Activated CD4-positive, alpha-beta T cell treated with anti-CD3 and anti-CD28 coated beads for 24 hours (primary cell): ENCODE results near the gene SSH3.

Experiments
- DNase-seq, 2 donors: peaks; one replicate each; pipeline ENCODE4 v3.0.0-alpha.2; 2020; ENCODE audit warnings: low read depth in 2 of 2

SSH3 gene

DNA sequence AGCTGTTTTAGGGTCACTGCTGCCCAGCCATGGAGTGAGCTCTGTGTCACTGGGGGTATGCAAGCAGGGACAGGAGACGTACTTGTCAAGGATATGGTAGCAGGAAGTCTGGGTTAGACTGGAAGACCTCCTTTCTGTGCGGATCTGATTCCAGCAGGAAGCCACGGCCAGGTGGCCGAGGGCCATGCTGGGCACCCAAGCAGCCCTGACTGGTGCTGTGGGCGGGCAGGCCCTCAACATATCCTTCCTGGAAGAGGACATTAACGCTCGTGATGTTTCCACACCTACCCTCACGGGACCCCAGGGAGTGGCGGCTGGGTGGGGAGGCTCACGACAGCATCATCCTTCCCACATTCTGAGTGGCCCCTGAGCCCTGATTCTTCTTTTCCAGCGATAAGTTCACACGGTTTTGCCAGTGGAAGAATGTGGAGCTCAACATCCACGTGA lies 23.0 kb upstream of the SSH3 start:
- no peak for DNase-seq

DNA sequence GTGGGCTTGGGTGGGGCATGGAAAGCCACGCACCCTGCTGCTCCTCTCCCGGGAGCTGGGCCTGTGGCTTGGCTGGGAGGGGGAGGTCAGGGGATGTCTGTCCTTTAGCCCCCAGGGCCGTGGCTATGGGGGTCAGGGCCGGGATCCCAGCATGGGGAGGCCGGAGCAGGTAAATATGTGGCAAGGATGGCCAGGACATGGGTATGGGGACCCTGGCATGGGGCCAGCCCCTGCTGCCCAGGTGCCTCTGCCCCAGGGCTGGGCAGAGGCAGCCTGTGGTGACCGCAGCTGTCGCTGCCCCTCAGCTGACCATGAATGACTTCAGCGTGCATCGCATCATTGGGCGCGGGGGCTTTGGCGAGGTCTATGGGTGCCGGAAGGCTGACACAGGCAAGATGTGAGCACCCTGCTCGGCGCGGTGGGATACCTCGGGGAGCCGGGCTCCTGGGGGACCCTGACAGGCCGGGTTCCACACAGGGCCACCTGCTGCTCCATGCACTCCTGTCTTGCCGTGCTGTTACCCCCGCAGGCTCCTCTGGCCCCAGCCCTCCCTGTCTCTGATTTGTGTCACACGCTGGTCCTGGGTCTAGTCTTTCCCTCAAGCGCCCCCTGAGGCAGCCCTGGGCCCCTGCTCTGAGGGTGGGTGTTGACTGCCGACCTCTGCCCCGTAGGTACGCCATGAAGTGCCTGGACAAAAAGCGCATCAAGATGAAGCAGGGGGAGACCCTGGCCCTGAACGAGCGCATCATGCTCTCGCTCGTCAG lies 22.4 kb upstream of the SSH3 start:
- DNase-seq: no peak

DNA sequence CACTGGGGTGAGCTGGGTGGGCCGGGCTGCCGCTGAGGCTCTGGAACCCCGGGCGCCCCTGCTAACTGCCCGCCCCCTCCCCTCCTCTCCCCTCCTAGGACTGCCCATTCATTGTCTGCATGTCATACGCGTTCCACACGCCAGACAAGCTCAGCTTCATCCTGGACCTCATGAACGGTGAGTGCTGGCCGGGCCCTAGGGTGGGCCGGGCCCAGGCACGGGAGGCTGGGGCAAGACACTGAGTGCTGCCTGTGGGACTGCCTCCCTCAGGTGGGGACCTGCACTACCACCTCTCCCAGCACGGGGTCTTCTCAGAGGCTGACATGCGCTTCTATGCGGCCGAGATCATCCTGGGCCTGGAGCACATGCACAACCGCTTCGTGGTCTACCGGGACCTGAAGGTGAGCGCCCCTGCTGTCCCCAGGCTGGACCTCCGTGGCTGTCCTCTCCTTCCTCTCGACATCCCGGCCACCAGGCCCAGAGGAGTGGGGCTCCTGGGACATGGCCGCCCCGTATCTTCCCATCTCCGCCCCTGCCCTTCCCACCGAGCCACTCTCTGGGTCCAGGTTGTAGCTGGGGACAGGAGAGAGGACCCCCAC lies 21.7 kb upstream of the SSH3 start:
- DNase-seq: no peak

DNA sequence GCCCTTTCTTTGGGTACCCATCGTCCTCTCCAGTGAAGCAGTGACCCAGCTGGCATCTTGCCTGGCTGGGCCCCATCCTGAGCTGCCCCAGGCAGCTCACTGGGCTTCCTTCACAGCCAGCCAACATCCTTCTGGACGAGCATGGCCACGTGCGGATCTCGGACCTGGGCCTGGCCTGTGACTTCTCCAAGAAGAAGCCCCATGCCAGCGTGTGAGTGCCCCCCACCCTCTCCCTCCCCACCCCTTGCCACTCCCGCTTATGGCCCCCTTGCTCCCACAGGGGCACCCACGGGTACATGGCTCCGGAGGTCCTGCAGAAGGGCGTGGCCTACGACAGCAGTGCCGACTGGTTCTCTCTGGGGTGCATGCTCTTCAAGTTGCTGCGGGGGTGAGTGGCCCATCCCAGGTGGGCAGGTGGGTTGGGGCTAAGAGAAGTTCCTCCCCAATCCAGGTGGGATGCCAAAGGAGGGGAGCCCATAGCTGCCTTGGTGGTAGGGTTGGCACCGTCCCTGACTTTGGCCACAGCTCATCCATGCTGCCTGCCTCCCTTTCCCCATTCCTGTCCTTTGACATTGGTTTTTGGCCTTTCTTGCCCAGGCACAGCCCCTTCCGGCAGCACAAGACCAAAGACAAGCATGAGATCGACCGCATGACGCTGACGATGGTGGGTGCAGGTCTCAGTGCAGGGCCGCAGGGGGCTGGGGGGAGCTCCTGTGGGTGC lies 21.0 kb upstream of the SSH3 start:
- DNase-seq: no peak

DNA sequence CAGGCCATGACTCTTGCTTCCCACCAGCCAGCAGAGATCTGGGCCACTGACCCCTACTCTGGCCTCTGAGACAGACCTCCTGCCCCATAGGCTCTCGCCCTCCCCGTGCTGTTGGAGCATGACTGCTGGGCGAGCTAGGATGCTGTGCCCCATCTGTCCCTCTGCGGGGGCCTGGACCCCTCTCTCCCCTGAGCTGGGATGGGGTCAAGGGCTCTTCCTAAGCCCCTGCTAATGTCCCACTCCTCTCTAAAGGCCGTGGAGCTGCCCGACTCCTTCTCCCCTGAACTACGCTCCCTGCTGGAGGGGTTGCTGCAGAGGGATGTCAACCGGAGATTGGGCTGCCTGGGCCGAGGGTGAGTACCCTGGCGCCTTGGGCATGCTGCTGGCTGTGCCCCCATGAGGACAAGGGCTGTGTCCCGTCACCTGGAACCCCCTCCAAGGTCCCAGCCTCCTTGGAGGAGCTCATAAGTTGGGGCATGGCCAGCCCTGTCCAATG lies 20.4 kb upstream of the SSH3 start:
- DNase-seq: no peak

DNA sequence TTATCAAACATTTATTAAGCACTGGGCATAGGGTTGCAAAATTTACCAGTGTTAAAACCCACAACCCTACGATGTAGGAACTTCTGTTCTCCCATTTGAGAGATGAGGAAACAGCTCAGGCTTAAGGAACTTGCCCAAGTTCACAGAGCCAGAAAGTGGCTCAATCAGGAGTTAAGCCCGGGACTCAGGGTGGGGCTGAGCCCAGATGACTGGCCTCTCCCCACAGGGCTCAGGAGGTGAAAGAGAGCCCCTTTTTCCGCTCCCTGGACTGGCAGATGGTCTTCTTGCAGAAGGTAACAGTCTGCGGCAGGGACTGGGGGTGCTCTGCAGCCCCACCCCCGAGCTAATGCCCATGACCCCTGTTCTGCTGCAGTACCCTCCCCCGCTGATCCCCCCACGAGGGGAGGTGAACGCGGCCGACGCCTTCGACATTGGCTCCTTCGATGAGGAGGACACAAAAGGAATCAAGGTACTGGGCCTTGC lies 19.8 kb upstream of the SSH3 start:
- DNase-seq: no peak

DNA sequence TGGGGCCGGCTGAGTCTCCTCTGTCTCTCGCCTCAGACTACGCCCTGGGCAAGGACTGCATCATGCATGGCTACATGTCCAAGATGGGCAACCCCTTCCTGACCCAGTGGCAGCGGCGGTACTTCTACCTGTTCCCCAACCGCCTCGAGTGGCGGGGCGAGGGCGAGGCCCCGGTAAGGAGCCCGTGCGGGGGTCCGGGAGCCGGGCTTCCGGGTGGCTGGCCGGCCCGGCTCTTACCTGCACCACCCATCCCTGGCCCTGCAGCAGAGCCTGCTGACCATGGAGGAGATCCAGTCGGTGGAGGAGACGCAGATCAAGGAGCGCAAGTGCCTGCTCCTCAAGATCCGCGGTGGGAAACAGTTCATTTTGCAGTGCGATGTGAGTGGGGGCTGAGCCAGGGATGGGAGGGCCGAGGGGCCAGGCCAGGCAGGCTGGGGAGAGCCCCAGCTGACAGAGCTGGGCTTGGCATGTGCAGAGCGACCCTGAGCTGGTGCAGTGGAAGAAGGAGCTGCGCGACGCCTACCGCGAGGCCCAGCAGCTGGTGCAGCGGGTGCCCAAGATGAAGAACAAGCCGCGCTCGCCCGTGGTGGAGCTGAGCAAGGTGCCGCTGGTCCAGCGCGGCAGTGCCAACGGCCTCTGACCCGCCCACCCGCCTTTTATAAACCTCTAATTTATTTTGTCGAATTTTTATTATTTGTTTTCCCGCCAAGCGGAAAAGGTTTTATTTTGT lies 18.4 kb upstream of the SSH3 start:
- DNase-seq: no peak

DNA sequence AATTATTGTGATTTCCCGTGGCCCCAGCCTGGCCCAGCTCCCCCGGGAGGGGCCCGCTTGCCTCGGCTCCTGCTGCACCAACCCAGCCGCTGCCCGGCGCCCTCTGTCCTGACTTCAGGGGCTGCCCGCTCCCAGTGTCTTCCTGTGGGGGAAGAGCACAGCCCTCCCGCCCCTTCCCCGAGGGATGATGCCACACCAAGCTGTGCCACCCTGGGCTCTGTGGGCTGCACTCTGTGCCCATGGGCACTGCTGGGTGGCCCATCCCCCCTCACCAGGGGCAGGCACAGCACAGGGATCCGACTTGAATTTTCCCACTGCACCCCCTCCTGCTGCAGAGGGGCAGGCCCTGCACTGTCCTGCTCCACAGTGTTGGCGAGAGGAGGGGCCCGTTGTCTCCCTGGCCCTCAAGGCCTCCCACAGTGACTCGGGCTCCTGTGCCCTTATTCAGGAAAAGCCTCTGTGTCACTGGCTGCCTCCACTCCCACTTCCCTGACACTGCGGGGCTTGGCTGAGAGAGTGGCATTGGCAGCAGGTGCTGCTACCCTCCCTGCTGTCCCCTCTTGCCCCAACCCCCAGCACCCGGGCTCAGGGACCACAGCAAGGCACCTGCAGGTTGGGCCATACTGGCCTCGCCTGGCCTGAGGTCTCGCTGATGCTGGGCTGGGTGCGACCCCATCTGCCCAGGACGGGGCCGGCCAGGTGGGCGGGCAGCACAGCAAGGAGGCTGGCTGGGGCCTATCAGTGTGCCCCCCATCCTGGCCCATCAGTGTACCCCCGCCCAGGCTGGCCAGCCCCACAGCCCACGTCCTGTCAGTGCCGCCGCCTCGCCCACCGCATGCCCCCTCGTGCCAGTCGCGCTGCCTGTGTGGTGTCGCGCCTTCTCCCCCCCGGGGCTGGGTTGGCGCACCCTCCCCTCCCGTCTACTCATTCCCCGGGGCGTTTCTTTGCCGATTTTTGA lies 17.5 kb upstream of the SSH3 start:
- no peak for DNase-seq

DNA sequence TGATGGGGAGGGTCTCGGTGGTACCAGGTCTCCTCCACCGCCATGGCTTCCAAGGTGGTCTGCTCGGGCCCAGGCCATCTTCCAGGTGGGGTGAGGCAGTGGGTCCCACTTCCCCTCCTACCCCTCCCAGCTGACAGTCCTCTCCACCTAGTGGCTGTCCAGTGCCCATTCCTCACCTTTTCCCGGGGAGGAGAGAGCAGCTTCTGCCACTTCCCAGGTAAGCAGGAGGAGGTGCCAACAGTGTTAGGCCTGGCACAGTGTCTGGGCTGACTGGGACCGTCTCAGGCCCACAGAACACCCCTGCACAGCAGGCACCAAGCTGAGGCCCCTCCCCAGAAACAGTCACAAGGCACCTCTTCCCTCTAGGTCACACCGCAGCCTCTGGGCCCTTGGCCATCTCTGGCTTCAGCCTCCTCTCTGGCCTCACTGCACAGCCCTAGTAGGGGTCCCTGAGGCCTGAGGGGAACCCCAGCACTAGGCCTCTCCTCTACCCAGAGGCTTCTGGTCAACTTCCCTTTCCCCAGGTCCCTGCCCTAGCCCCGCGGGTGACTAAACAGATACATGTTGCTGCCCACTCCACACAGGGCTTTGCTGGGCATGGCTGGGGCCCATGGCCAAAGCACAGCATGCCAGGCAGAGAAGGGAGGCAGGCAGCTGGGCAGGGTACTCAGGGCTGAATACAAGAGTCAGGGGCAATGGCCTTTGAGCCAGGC lies 16.6 kb upstream of the SSH3 start:
- no peak for DNase-seq

DNA sequence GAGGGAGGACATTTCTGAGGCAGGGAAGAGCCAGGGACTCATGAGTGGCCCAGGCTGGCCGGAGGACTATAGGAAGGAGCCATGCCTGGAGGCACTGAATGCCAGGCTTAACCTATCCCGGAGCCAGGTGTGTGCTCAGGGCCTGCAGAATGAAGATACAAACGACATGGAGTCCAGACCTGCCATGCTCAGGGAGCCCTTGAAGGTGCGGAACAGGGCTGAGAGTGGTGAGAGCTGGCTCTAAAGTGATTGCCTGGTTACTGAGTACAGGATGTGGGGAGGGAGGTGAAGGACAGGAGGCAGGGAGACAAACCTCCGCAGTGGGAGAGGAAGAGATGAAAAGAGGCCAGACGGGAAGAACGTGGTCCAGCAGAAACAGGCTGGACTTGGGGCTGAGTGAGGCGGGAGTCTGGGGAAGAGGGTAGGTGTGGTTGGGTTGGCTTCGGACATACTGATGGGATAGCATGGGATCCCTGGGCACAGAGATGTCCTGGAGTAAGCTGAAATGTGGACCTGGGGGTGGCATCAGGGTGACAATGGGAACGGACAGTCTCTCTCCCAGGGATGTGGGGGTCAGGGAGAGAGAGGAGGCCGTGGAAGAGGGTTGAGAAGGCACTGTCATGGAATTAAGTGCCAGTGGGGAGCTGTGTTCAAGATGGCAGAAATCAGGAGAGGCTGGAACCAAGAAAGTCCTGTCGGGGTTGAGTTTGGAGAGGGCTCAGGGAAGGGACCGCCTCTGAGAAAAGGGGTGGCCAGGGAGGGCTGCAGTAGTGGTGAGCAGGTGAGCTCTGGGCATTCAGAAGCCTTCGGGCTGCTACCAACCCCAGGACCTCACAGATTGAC lies 15.8 kb upstream of the SSH3 start:
- DNase-seq: no peak

DNA sequence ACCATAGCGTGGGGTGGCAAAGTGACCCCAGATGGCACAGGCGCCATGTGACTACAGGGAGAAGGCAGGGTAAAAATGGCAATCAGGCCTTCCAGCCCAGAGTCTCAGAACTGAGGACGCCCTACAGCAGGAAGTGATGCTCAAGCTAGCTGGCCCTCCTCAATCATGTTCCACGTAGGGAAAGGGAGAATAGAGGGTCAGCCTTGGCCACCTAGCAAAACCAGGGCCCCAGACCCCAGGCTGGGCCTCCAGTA lies 15.2 kb upstream of the SSH3 start:
- DNase-seq: no peak

DNA sequence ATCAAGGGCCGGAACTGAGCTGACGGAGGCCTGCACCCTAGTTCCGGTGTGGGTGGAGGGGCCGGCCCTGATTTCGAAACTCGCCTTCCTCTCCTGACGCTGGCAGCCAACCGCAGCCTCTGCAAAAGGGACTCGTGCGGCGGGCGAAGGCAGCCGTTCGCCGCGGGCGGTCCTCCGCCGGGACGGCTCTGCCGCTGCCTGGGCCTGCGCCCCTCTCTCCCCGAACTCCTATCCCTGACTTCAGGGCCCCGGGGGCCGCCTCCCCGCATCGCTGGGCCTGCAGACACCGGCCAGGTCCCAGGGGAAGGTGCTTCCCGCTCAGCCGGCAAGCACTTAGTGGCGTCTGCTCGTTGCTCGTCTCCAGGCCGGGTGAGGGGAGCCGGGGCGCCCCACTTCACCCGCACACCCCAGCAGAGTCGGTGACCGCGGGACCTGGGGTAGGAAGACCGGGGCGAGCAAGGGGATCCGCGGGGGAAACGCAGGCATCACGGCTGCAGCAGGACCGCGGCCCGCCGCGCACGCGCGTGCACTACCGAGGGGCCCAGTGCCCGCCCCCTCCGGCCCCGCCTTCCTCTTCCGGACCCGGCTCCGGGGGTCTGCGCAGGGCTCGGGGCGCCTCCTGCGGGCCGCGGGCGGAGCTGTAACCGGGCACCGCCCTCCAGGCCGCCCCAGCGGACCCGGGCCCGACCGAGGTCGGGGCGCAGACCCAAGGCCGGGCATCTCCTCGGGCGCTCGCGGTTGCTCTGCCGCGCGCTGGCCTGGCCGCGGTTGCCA lies 14.7 kb upstream of the SSH3 start:
- DNase-seq: peak; percentile 79 to 81

DNA sequence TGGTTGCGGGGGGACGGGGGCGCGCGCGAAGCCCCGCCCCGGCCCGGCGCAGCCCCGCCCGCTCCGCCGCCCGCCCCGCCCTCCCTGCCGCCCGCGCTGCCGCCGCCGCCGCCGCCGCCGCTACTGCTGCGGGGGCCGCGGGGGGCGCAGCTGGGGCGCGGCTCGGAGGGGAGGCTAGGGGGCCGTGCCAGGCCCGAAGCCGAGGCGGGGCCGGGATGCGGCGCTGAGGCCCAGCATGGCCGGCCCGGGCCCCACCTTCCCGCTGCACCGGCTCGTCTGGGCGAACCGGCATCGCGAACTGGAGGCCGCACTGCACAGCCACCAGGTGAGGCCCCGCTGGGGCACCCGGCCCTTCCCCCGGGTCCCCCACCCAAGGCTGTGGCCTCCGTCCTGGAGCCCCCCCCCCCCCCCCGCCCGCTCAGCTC lies 14.1 kb upstream of the SSH3 start, which contains the start of gene ANKRD13D:
ANKRD13D (plus strand) TSS at position 78 of the 425 bp plus-strand sequence; CDS start at position 236, 158 bp downstream.
- no peak for DNase-seq

DNA sequence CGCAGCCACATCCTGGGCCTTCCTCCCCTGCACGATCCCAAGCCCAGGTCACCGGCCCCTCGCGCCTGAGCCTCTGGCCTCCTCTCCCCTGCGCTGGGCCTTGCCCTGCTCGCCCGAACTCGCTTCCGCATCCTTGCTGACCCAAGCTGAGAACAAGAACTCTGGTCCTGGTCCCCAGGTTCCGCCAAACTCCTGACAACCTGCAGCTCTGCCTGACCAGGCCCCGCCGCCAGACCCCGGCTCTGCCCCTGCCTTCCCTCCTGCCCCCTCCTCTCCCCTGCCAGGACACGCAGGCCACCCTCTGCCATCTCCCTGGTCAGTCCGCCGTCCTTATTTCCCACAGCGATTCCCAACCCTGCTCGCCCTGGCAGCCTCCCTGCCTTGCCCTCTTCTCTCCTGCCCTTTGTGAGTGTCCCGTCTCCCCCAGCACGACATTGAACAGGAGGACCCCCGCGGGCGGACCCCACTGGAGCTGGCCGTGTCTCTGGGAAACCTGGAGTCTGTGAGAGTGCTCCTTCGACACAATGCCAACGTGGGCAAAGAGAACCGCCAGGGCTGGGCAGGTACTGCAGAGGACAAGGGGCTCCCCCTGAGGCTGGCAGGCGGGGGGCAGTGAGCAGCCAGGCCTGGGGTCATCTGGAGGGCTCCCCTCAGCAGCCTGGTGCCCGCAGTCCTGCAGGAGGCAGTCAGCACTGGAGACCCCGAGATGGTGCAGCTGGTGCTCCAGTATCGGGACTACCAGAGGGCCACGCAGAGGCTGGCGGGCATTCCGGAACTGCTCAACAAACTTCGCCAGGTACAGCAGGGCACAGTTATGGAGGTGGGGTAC lies 13.5 kb upstream of the SSH3 start:
- DNase-seq: no peak

DNA sequence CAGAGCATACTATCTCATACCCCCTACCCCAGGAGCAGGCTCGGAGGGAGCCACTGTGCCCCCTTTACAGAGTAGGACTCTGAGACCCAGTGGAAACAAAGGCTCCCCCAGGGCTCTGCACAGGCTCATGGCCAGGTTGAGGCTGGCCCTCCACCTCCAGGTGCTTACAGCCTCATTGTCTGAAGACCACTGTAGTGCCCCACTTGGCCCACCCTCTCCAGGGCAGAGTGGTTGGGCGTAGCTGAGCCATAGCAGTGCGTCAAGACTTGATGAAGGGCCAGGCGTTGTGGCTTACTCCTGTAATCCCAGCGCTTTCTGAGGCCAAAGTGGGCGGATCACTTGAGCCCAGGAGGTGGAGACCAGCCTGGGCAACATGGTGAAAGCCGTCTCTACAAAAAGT lies 12.5 kb upstream of the SSH3 start:
- DNase-seq: no peak

DNA sequence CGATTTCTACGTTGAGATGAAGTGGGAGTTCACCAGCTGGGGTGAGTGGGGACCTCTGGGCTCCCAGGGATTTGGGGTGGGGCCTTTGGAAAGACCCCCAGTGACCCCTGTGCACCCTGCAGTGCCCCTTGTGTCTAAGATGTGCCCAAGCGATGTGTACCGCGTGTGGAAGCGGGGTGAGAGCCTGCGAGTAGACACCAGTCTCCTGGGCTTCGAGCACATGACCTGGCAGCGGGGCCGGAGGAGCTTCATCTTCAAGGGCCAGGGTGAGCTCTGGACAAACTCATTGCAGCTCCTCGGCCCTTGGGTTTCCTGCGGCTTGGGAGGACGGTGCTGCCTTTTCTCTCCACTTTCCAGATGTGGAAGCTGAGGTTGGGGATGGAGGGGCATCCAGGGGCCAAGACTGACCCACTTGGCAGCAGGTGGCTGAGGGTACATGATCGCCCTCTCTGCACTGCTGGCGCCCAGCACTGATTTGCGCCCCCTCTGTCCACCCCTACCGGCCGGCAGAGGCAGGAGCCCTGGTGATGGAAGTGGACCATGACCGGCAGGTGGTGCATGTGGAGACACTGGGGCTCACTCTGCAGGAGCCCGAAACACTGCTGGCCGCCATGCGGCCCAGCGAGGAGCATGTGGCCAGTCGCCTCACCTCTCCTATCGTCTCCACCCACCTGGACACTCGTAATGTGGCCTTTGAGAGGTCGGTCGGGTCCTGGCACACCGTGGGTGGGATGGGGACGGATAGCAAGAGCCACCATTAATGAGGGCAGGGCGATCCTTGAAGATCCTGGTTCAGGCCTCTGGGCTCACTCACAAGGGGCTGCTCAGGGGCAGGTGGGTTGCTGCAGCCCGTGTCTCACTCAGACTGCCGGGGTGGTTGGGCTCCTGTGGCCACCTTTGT lies 11.6 kb upstream of the SSH3 start:
- DNase-seq: no peak

DNA sequence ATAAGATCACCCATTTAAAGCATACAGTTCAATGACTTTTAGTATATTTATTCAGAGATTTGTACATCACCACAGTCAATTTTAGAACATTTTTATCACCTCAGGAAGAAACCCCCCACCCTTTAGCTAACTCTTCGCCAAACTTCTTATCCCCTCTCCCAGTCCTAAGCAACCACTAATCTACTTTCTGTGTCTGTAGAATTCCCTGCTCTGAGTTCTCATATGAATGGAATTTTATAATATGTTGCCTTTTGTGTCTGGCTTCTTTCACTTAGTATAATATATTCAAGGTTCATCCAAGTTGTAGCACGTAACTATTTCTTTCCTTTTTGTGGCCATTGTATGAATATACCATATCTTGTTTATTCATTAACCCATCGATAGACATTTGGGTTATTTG lies 10.7 kb upstream of the SSH3 start:
- DNase-seq: no peak
